GM19351 (cell line): ENCODE data around the gene CARD8.
"Not testable (repeated sequence)": the region's sequence is repeated elsewhere in the genome, so short reads cannot be mapped to it uniquely, and the experiment has no call there.

ENCODE experiments used
- ATAC-seq: cut with Tn5 transposase; IDR thresholded peaks from one replicate; pipeline ENCODE4 v1.9.1; 2021; ENCODE audit warnings: mild to moderate bottlenecking, moderate library complexity; ENCODE audit not compliant: unreplicated experiment

CARD8 gene

GRCh38 chr19:48260359-48260714 is 4.6 kb upstream of the CARD8 start:
- ATAC-seq = not testable (repeated sequence)

GRCh38 chr19:48258992-48259391 is 3.3 kb upstream of the CARD8 start:
- not testable (repeated sequence) for ATAC-seq

GRCh38 chr19:48258350-48258749 is 2.6 kb upstream of the CARD8 start:
- no peak for ATAC-seq

GRCh38 chr19:48254529-48254970 is 1.2 kb downstream of the CARD8 start:
- ATAC-seq = no peak

- ATAC-seq = no peak
Measured at GRCh38 chr19:48253999-48254398, 1.7 kb downstream of the CARD8 start.

- no peak for ATAC-seq
Measured at GRCh38 chr19:48252609-48253008, 3.1 kb downstream of the CARD8 start.

GRCh38 chr19:48250290-48251025 is 5.3 kb downstream of the CARD8 start:
- ATAC-seq = no peak

- no peak for ATAC-seq
Measured at GRCh38 chr19:48249502-48250014, 6.2 kb downstream of the CARD8 start.

- ATAC-seq = no peak
Measured at GRCh38 chr19:48248081-48248833, 7.5 kb downstream of the CARD8 start.

GRCh38 chr19:48247212-48247611 is 8.5 kb downstream of the CARD8 start:
- no peak for ATAC-seq

GRCh38 chr19:48246101-48246500 is 9.6 kb downstream of the CARD8 start:
- ATAC-seq = no peak

GRCh38 chr19:48244281-48244680 is 11.4 kb downstream of the CARD8 start:
- ATAC-seq = no peak

GRCh38 chr19:48241771-48242170 is 13.9 kb downstream of the CARD8 start:
- ATAC-seq = not testable (repeated sequence)

- ATAC-seq = no peak
Measured at GRCh38 chr19:48239582-48240141, 16.1 kb downstream of the CARD8 start.

- no peak for ATAC-seq
Measured at GRCh38 chr19:48239120-48239519, 16.6 kb downstream of the CARD8 start.

- ATAC-seq = no peak
Measured at GRCh38 chr19:48237057-48237456, 18.7 kb downstream of the CARD8 start.

- ATAC-seq = no peak
Measured at GRCh38 chr19:48230555-48231129, 25.1 kb downstream of the CARD8 start.

GRCh38 chr19:48221628-48222027 is 34.1 kb downstream of the CARD8 start:
- ATAC-seq = no peak

- not testable (repeated sequence) for ATAC-seq
Measured at GRCh38 chr19:48220784-48221183, 34.9 kb downstream of the CARD8 start.

GRCh38 chr19:48218997-48219396 is 36.7 kb downstream of the CARD8 start:
- no peak for ATAC-seq

GRCh38 chr19:48216933-48217332 is 38.8 kb downstream of the CARD8 start:
- no peak for ATAC-seq
